Activated CD4-positive, alpha-beta memory T cell treated with anti-CD3 and anti-CD28 coated beads for 36 hours (primary cell): Measurements from ENCODE around the gene SMIM35. TPM values are rescaled to one million over a fixed set of nuclear protein-coding genes. Genes with fewer than 3 reads are reported as not detected.

Experiments
- CTCF ChIA-PET: fragments of 350-600 bp; sonication (Branson Sonifier 250); formaldehyde crosslinking; loops from one replicate; lab custom pipeline; 2021; ENCODE audit warnings: antibody characterized with exemption, inconsistent platforms; lab: Charles Lee
- POLR2A ChIA-PET: fragments of 350-600 bp; sonication (Branson Sonifier 250); formaldehyde crosslinking; loops from one replicate; lab custom pipeline; 2021; ENCODE audit warnings: antibody characterized with exemption; lab: Charles Lee
- DNase-seq: peaks from one replicate; pipeline ENCODE4 v3.0.0-alpha.2; 2020
- H3K27ac Mint-ChIP-seq: one replicate; pipeline ENCODE4 v1.8.0; 2021; ENCODE audit warnings: mixed read lengths
- H3K27me3 Mint-ChIP-seq: one replicate; pipeline ENCODE4 v1.8.0; 2021; ENCODE audit warnings: mixed read lengths
- H3K36me3 Mint-ChIP-seq: one replicate; pipeline ENCODE4 v1.8.0; 2021; ENCODE audit warnings: mixed read lengths
- H3K4me1 Mint-ChIP-seq: one replicate; pipeline ENCODE4 v1.8.0; 2021; ENCODE audit warnings: low read depth, mixed read lengths
- H3K4me3 Mint-ChIP-seq: one replicate; pipeline ENCODE4 v1.8.0; 2021; ENCODE audit warnings: mild to moderate bottlenecking, mixed read lengths
- H3K9me3 Mint-ChIP-seq: one replicate; pipeline ENCODE4 v1.8.0; 2021; ENCODE audit warnings: mixed read lengths
- intact Hi-C: fragments of 100-400 bp; cut with micrococcal nuclease; formaldehyde crosslinking; loops from one replicate; pipeline ENCODE4 v1.15.1; 2023
- total RNA-seq, 2 experiments: library from RNA; stranded (reverse); gene quantifications; one replicate each; pipeline ENCODE4 v1.2.3, GENCODE V29; 2021

Gene SMIM35
- total RNA-seq, 2 experiments from 2014 or later: 0.22 to 0.40 TPM

GRCh38 chr11:118105657-118106305 lies 19.0 kb upstream of the SMIM35 start:
- H3K36me3 Mint-ChIP-seq: no peaks in the 10 kb centered on the region
- H3K4me1 Mint-ChIP-seq: no peaks in the 10 kb centered on the region
- H3K9me3 Mint-ChIP-seq: no peaks in the 10 kb centered on the region
- ChIA-PET POLR2A (no interaction called here), CTCF (interaction anchor here (1.2 kb wide), 1 partner anchor 53 kb away, joined by 3 read pairs; no protein-coding TSS in a partner anchor)
- H3K27ac Mint-ChIP-seq: no peak overlapping the region
- no peak overlapping the region for H3K4me3 Mint-ChIP-seq
- no peak for DNase-seq
- intact Hi-C loops: no loop called here
- H3K27me3 Mint-ChIP-seq: no peaks in the 10 kb centered on the region

GRCh38 chr11:118104491-118104890 lies 17.7 kb upstream of the SMIM35 start:
- ChIA-PET POLR2A (no interaction called here), CTCF (no interaction called here)
- intact Hi-C loops: no loop called here
- Mint-ChIP-seq H3K36me3 (no peaks in the 10 kb centered on the region), H3K9me3 (no peaks in the 10 kb centered on the region), H3K4me3 (no peak overlapping the region), H3K27me3 (no peaks in the 10 kb centered on the region), H3K27ac (no peak overlapping the region), H3K4me1 (no peaks in the 10 kb centered on the region)
- no peak for DNase-seq

- no peaks in the 10 kb centered on the region for H3K27me3 Mint-ChIP-seq
- ChIA-PET POLR2A (no interaction called here), CTCF (no interaction called here)
- DNase-seq: no peak
- H3K36me3 Mint-ChIP-seq: no peaks in the 10 kb centered on the region
- no peaks in the 10 kb centered on the region for H3K4me1 Mint-ChIP-seq
- no peak overlapping the region for H3K27ac Mint-ChIP-seq
- H3K4me3 Mint-ChIP-seq: no peak overlapping the region
- H3K9me3 Mint-ChIP-seq: no peaks in the 10 kb centered on the region
- intact Hi-C loops: no loop called here
Observed at GRCh38 chr11:118102721-118103261, 16.0 kb upstream of the SMIM35 start.

- DNase-seq: no peak
- H3K36me3 Mint-ChIP-seq: no peaks in the 10 kb centered on the region
- ChIA-PET POLR2A (no interaction called here), CTCF (interaction anchor here (0.6 kb wide), 1 partner anchor 10 kb away, joined by 3 read pairs; no protein-coding TSS in a partner anchor)
- H3K4me1 Mint-ChIP-seq: no peaks in the 10 kb centered on the region
- no peaks in the 10 kb centered on the region for H3K9me3 Mint-ChIP-seq
- no peak overlapping the region for H3K4me3 Mint-ChIP-seq
- no peaks in the 10 kb centered on the region for H3K27me3 Mint-ChIP-seq
- H3K27ac Mint-ChIP-seq: no peak overlapping the region
- intact Hi-C loops: no loop called here
Observed at GRCh38 chr11:118100691-118101232, 14.0 kb upstream of the SMIM35 start.

GRCh38 chr11:118099838-118100556 lies 13.2 kb upstream of the SMIM35 start:
- Mint-ChIP-seq H3K9me3 (no peaks in the 10 kb centered on the region), H3K4me3 (no peak overlapping the region), H3K27ac (no peak overlapping the region), H3K4me1 (no peaks in the 10 kb centered on the region), H3K27me3 (no peaks in the 10 kb centered on the region), H3K36me3 (no peaks in the 10 kb centered on the region)
- no peak for DNase-seq
- ChIA-PET POLR2A (no interaction called here), CTCF (no interaction called here)
- intact Hi-C loops: no loop called here

GRCh38 chr11:118098996-118099837 lies 12.5 kb upstream of the SMIM35 start:
- ChIA-PET CTCF (no interaction called here), POLR2A (no interaction called here)
- H3K36me3 Mint-ChIP-seq: no peaks in the 10 kb centered on the region
- intact Hi-C loops: no loop called here
- H3K4me3 Mint-ChIP-seq: no peak overlapping the region
- H3K4me1 Mint-ChIP-seq: no peaks in the 10 kb centered on the region
- no peak overlapping the region for H3K27ac Mint-ChIP-seq
- no peaks in the 10 kb centered on the region for H3K9me3 Mint-ChIP-seq
- no peaks in the 10 kb centered on the region for H3K27me3 Mint-ChIP-seq
- no peak for DNase-seq

GRCh38 chr11:118095967-118096367 lies 9.2 kb upstream of the SMIM35 start:
- ChIA-PET CTCF (no interaction called here), POLR2A (no interaction called here)
- DNase-seq: no peak
- H3K27ac Mint-ChIP-seq: no peak overlapping the region
- H3K36me3 Mint-ChIP-seq: no peaks in the 10 kb centered on the region
- H3K4me3 Mint-ChIP-seq: no peak overlapping the region
- H3K9me3 Mint-ChIP-seq: no peaks in the 10 kb centered on the region
- intact Hi-C loops: no loop called here
- H3K4me1 Mint-ChIP-seq: no peaks in the 10 kb centered on the region
- no peaks in the 10 kb centered on the region for H3K27me3 Mint-ChIP-seq

- Mint-ChIP-seq H3K27me3 (no peaks in the 10 kb centered on the region), H3K4me1 (no peaks in the 10 kb centered on the region), H3K36me3 (no peaks in the 10 kb centered on the region), H3K9me3 (no peaks in the 10 kb centered on the region), H3K27ac (no peak overlapping the region), H3K4me3 (no peak overlapping the region)
- DNase-seq: no peak
- POLR2A ChIA-PET: no interaction called here
- intact Hi-C loops: no loop called here
- CTCF ChIA-PET: no interaction called here
Observed at GRCh38 chr11:118095493-118095892, 8.7 kb upstream of the SMIM35 start.

- Mint-ChIP-seq H3K27me3 (peaks cover 5% of the 10 kb centered on the region), H3K36me3 (no peaks in the 10 kb centered on the region), H3K4me3 (no peak overlapping the region), H3K27ac (no peak overlapping the region), H3K4me1 (no peaks in the 10 kb centered on the region), H3K9me3 (peaks cover 11% of the 10 kb centered on the region)
- intact Hi-C loops: no loop called here
- ChIA-PET POLR2A (no interaction called here), CTCF (no interaction called here)
- DNase-seq: no peak
Observed at GRCh38 chr11:118092907-118093571, 6.3 kb upstream of the SMIM35 start.

- intact Hi-C loops: no loop called here
- H3K4me3 Mint-ChIP-seq: no peak overlapping the region
- H3K36me3 Mint-ChIP-seq: no peaks in the 10 kb centered on the region
- no peak overlapping the region for H3K27ac Mint-ChIP-seq
- ChIA-PET CTCF (interaction anchor here (1.1 kb wide), 1 partner anchor 247 kb away, joined by 3 read pairs; no protein-coding TSS in a partner anchor), POLR2A (no interaction called here)
- peaks cover 5% of the 10 kb centered on the region for H3K27me3 Mint-ChIP-seq
- no peaks in the 10 kb centered on the region for H3K4me1 Mint-ChIP-seq
- DNase-seq: no peak
- H3K9me3 Mint-ChIP-seq: peaks cover 24% of the 10 kb centered on the region
Observed at GRCh38 chr11:118091690-118092089, 4.9 kb upstream of the SMIM35 start.

GRCh38 chr11:118090545-118091162 lies 3.9 kb upstream of the SMIM35 start:
- H3K9me3 Mint-ChIP-seq: peaks cover 31% of the 10 kb centered on the region
- CTCF ChIA-PET: interaction anchor here (0.7 kb wide), 1 partner anchor 10 kb away, joined by 3 read pairs; no protein-coding TSS in a partner anchor
- H3K4me1 Mint-ChIP-seq: no peaks in the 10 kb centered on the region
- no peak overlapping the region for H3K27ac Mint-ChIP-seq
- intact Hi-C loops: no loop called here
- peaks cover 5% of the 10 kb centered on the region for H3K27me3 Mint-ChIP-seq
- H3K4me3 Mint-ChIP-seq: no peak overlapping the region
- H3K36me3 Mint-ChIP-seq: peaks cover 2% of the 10 kb centered on the region
- POLR2A ChIA-PET: no interaction called here
- DNase-seq: no peak
